Heart left ventricle (tissue), 16 donors: ENCODE data around the gene GPR25. TPM values are rescaled to one million over a fixed set of nuclear protein-coding genes. Genes with fewer than 3 reads are reported as not detected.

Experiments used
- ATAC-seq, 4 donors: fragments of 200-7000 bp; cut with Tn5 transposase; one replicate each; pipeline ENCODE4 v1.9.1; 2020 to 2022; ENCODE audit warnings: moderate library complexity in 4 of 4, mild to moderate bottlenecking in 3 of 4, moderate number of reproducible peaks in 1 of 4
- DNase-seq, 5 donors: peaks; one replicate each; pipeline ENCODE4 v3.0.0-alpha.2; 2020
- H3K27ac ChIP-seq, 12 donors: fragments of 200-600 bp; sonication (generic) in 4 of 12; one replicate each; pipeline versions ENCODE4 v1.5.0 to v1.8.0; 2016 to 2022; ENCODE audit warnings: mild to moderate bottlenecking in 2 of 12
- H3K27me3 ChIP-seq, 9 donors: fragments of 200-600 bp; sonication (generic) in 2 of 9; one replicate each; pipeline versions ENCODE4 v1.5.1 to v1.8.0; 2016 to 2022; ENCODE audit warnings: mild to moderate bottlenecking in 3 of 9
- H3K36me3 ChIP-seq, 9 donors: fragments of 200-600 bp; sonication (generic) in 2 of 9; one replicate each; pipeline versions ENCODE4 v1.5.0 to v1.8.0; 2018 to 2022; ENCODE audit warnings: mild to moderate bottlenecking in 2 of 9
- H3K4me1 ChIP-seq, 12 donors: fragments of 200-600 bp; sonication (generic) in 4 of 12; one replicate each; pipeline versions ENCODE4 v1.5.0 to v1.8.0; 2016 to 2022; ENCODE audit warnings: mild to moderate bottlenecking in 3 of 12
- H3K4me3 ChIP-seq, 12 donors: fragments of 200-600 bp; sonication (generic) in 4 of 12; one replicate each; pipeline versions ENCODE4 v1.5.0 to v1.8.0; 2017 to 2022; ENCODE audit warnings: mild to moderate bottlenecking in 9 of 12, moderate library complexity in 4 of 12
- H3K9me3 ChIP-seq, 12 donors: fragments of 200-600 bp; sonication (generic) in 4 of 12; one replicate each; pipeline versions ENCODE4 v1.5.0 to v1.8.0; 2016 to 2022; ENCODE audit warnings: mild to moderate bottlenecking in 1 of 12
- CTCF ChIP-seq, 12 donors: fragments of 200-600 bp; sonication (generic) in 4 of 12; IDR thresholded peaks; one replicate each; pipeline versions ENCODE4 v1.5.0 to v1.8.0; 2018 to 2022; ENCODE audit warnings: antibody characterized with exemption in 12 of 12, mild to moderate bottlenecking in 5 of 12
- POLR2A ChIP-seq, 2 donors: fragments of 450-650 bp; IDR thresholded peaks; one replicate each; pipeline ENCODE4 v1.6.1; 2017; ENCODE audit warnings: antibody characterized with exemption in 2 of 2, mild to moderate bottlenecking in 2 of 2, moderate library complexity in 2 of 2
- WGBS, 4 donors: extraction: QIAGEN DNeasy Blood & Tissue Kit in 2 of 4; methylation state at CpG; one replicate each; pipeline versions ENCODE4 v1.1.5 to v1.1.7; 2013 to 2018; 5-methylcytosine and 5-hydroxymethylcytosine counted together
- intact Hi-C, 10 donors: fragments of 100-400 bp; cut with DNase I; formaldehyde crosslinking; loops; one replicate each; pipeline versions ENCODE4 v1.11.1 to v1.14.2; 2022
- polyA plus RNA-seq, 2 donors: library from polyadenylated mRNA; stranded (reverse); fragments of 200-250 nt; gene quantifications; one replicate each; pipeline ENCODE4 v1.2.3, GENCODE V29; 2013
- total RNA-seq, 9 donors: library from RNA; depleted of rRNA in 2 of 9; stranded (reverse); fragments of >200 nt in 2 of 9; fragmentation: NEBNext Ultra II Directional in 3 of 9; extraction: Animal tissue kit (Norgen Biotek cat#: 25700) in 3 of 9; gene quantifications; one replicate each; pipeline versions ENCODE4 v1.1.0 to v1.2.4, GENCODE V29; 2016 to 2023
- donor health status: ischemic (EF 13 %, LVEDD 7.1; RV severe dilation, severe dysfunction).
- donor health status: healthy with polysubstance abuse.
- donor health status: DM: no; HTN: yes; CAD: no.
- donor health status: DM: no; HTN: no; CAD: no.
- donor health status: ischemic (EF 25% LVEDD 6.9; RV normal size, moderate dysfunction).
- donor health status: ischemic (EF 25% LVEDD 5.7; RV mildly dilated, moderate dysfunction).
- donor health status: healthy.
- donor health status: DM: yes; HTN: yes; CAD: no.
- donor health status: ischemic (EF 35%, LVEDD 5.7; RV mildly dilated, moderate dysfunction).
- donor health status: nonischemic (EF 11% LVEDD 7.7; RV severe dilation, severe dysfunction).
- donor health status: DM: yes; HTN: yes; CAD: no.
- donor health status: PGD.
- donor health status: ischemic (EF 29% LVEDD 5.4; RV normal size, mild dysfunction).
- donor health status: nonischemic (EF 23%, LVEDD 6.1; RV moderate dilation, normal function).

Gene GPR25
- total and polyA plus RNA-seq, 11 donors = not detected

- Histone ChIP-seq H3K27me3 (peaks cover 0 to 4% (median 0%) of the 10 kb centered on the region in 9 donors), H3K9me3 (no peaks in the 10 kb centered on the region), H3K4me1 (peaks cover 0 to 11% (median 0%) of the 10 kb centered on the region in 12 donors), H3K4me3 (no peak overlapping the region), H3K27ac (no peak overlapping the region), H3K36me3 (no peaks in the 10 kb centered on the region)
- DNase-seq (no peak), ATAC-seq (no peak)
- no peak for TF ChIP-seq CTCF (IDR thresholded peaks at IDR 0.05)
- no peak for TF ChIP-seq POLR2A (IDR thresholded peaks at IDR 0.05)
- WGBS, 4 donors = 78 to 90% (median 84%) methylated on average over 4 of the region's 4 CpGs
- intact Hi-C loops = no loop called here
These were observed 32.8 kb downstream of the GPR25 start for GRCh38 chr1:200905411-200906052.

GRCh38 chr1:200906491-200906890 is 33.7 kb downstream of the GPR25 start:
- H3K27me3 ChIP-seq = peaks cover 0 to 4% (median 0%) of the 10 kb centered on the region in 9 donors
- no peak for TF ChIP-seq POLR2A (IDR thresholded peaks at IDR 0.05)
- no peak for TF ChIP-seq CTCF (IDR thresholded peaks at IDR 0.05)
- H3K27ac ChIP-seq = no peak overlapping the region
- no peaks in the 10 kb centered on the region for H3K9me3 ChIP-seq
- no peak overlapping the region for H3K4me3 ChIP-seq
- H3K4me1 ChIP-seq = peaks cover 0 to 11% (median 0%) of the 10 kb centered on the region in 12 donors
- ATAC-seq (no peak), DNase-seq (no peak)
- intact Hi-C loops = no loop called here
- H3K36me3 ChIP-seq = no peaks in the 10 kb centered on the region
- WGBS, 4 donors = 88 to 98% (median 93%) methylated on average over 2 of the region's 2 CpGs

- peaks cover 0 to 1% (median 0%) of the 10 kb centered on the region in 9 donors for H3K27me3 ChIP-seq
- no peaks in the 10 kb centered on the region for H3K9me3 ChIP-seq
- TF ChIP-seq POLR2A (IDR thresholded peaks at IDR 0.05) (no peak), CTCF (IDR thresholded peaks at IDR 0.05) (no peak)
- H3K27ac ChIP-seq = no peak overlapping the region
- H3K36me3 ChIP-seq = no peaks in the 10 kb centered on the region
- H3K4me3 ChIP-seq = no peak overlapping the region
- ATAC-seq = no peak
- 83 to 86% (median 84%) methylated on average over 5 of the region's 5 CpGs for WGBS, 4 donors
- peak in 1 of 5 donors; percentile 7 for DNase-seq
- H3K4me1 ChIP-seq = peaks cover 0 to 11% (median 0%) of the 10 kb centered on the region in 12 donors
- intact Hi-C loops = no loop called here
These were observed 34.9 kb downstream of the GPR25 start for GRCh38 chr1:200907611-200908097.

- intact Hi-C loops = no loop called here
- WGBS, 4 donors = 88 to 94% (median 92%) methylated on average over 4 to 6 of the region's 6 CpGs
- Histone ChIP-seq H3K4me3 (no peak overlapping the region), H3K4me1 (peaks cover 0 to 11% (median 0%) of the 10 kb centered on the region in 12 donors), H3K27me3 (no peaks in the 10 kb centered on the region), H3K27ac (no peak overlapping the region), H3K36me3 (no peaks in the 10 kb centered on the region), H3K9me3 (no peaks in the 10 kb centered on the region)
- TF ChIP-seq POLR2A (IDR thresholded peaks at IDR 0.05) (no peak), CTCF (IDR thresholded peaks at IDR 0.05) (no peak)
- ATAC-seq (no peak), DNase-seq (peak in 1 of 5 donors; percentile 7)
These were observed 35.5 kb downstream of the GPR25 start for GRCh38 chr1:200908191-200908868.
